H1 (cell line): ENCODE results near the gene AP1M1. TPM values are rescaled to one million over a fixed set of nuclear protein-coding genes. Genes with fewer than 3 reads are reported as not detected.

ENCODE experiments used
- CTCF ChIA-PET: fragments of 300-600 bp; sonication (Branson Sonifier 250); formaldehyde crosslinking; loops from one replicate; lab custom pipeline; 2021; ENCODE audit not compliant: partially characterized antibody; lab: Charles Lee
- POLR2A ChIA-PET: fragments of 300-600 bp; sonication (Branson Sonifier 250); formaldehyde crosslinking; loops from one replicate; lab custom pipeline; 2021; ENCODE audit warnings: inconsistent platforms; ENCODE audit not compliant: partially characterized antibody; lab: Charles Lee
- DNase-seq, 2 experiments: peaks; one replicate each; pipeline versions ENCODE4 v3.0.0 to v3.0.0-alpha.2; 2010 to 2022; ENCODE audit warnings: low spot score in 2 of 2, low read depth in 1 of 2, mixed read lengths in 1 of 2
- FAIRE-seq: peaks from 2 replicates; lab custom pipeline; 2011; peaks lifted over from hg19 to GRCh38; lab: Jason Lieb, UNC
- H2AFZ ChIP-seq: 2 replicates; pipeline ENCODE4 v1.8.1; 2012; ENCODE audit warnings: low read length, inconsistent platforms
- H2AK5ac ChIP-seq: 2 replicates; pipeline ENCODE4 v1.6.1; 2013; ENCODE audit warnings: low read depth, low read length
- H2BK120ac ChIP-seq: replicated peaks from 2 replicates; pipeline ENCODE3; 2013; ENCODE audit warnings: low read depth, low read length, inconsistent platforms
- H2BK12ac ChIP-seq: 2 replicates; pipeline ENCODE4 v1.6.1; 2013; ENCODE audit warnings: low read depth, low read length
- H2BK15ac ChIP-seq: 2 replicates; pipeline ENCODE4 v1.6.1; 2013; ENCODE audit warnings: low read length
- H2BK20ac ChIP-seq: 2 replicates; pipeline ENCODE4 v1.6.1; 2013; ENCODE audit warnings: low read length
- H2BK5ac ChIP-seq: 2 replicates; pipeline ENCODE4 v1.6.1; 2013; ENCODE audit warnings: low read depth, low read length
- H3K14ac ChIP-seq: 2 replicates; pipeline ENCODE4 v1.6.1; 2013; ENCODE audit warnings: inconsistent platforms; ENCODE audit not compliant: insufficient read length
- H3K18ac ChIP-seq: 2 replicates; pipeline ENCODE4 v1.6.1; 2013; ENCODE audit warnings: low read length; ENCODE audit errors: extremely low read depth
- H3K23ac ChIP-seq: 2 replicates; pipeline ENCODE4 v1.6.1; 2013; ENCODE audit warnings: inconsistent platforms; ENCODE audit not compliant: insufficient read length
- H3K23me2 ChIP-seq: 2 replicates; pipeline ENCODE4 v1.6.1; 2013; ENCODE audit warnings: low read depth, low read length
- H3K27ac ChIP-seq: 2 replicates; pipeline ENCODE4 v1.6.1; 2011; ENCODE audit warnings: low read depth, low read length, inconsistent platforms
- H3K27me3 ChIP-seq, 4 experiments: replicated peaks in 1 of 4; 1 replicate in 1 of 4; 2 replicates in 3 of 4; pipeline versions ENCODE4 v1.6.1 to v1.8.1; 2011 to 2013; ENCODE audit warnings: low read length in 3 of 4, mild to moderate bottlenecking in 3 of 4, inconsistent platforms in 2 of 4, mixed read lengths in 2 of 4, moderate library complexity in 1 of 4; ENCODE audit not compliant: control insufficient read depth in 3 of 4, insufficient read depth in 3 of 4; ENCODE audit errors: extremely low read depth in 1 of 4
- H3K36me3 ChIP-seq, 4 experiments: 2 replicates each; pipeline versions ENCODE4 v1.6.1 to v1.8.1; 2011 to 2013; ENCODE audit warnings: mild to moderate bottlenecking in 4 of 4, low read length in 3 of 4, moderate library complexity in 2 of 4, control low read depth in 1 of 4, inconsistent platforms in 1 of 4; ENCODE audit not compliant: insufficient read depth in 4 of 4, control insufficient read depth in 2 of 4
- H3K4ac ChIP-seq: replicated peaks from 2 replicates; pipeline ENCODE3; 2013; ENCODE audit warnings: low read length, low read depth, mixed read lengths, inconsistent platforms; ENCODE audit not compliant: insufficient read length
- H3K4me1 ChIP-seq, 4 experiments: replicated peaks in 1 of 4; 1 replicate in 1 of 4; 2 replicates in 3 of 4; pipeline versions ENCODE4 v1.6.1 to v1.8.1; 2011 to 2013; ENCODE audit warnings: low read length in 3 of 4, inconsistent platforms in 2 of 4, mixed read lengths in 1 of 4; ENCODE audit not compliant: insufficient read depth in 4 of 4, control insufficient read depth in 3 of 4
- H3K4me2 ChIP-seq, 2 experiments: 2 replicates each; pipeline versions ENCODE4 v1.6.1 to v1.8.1; 2011 to 2013; ENCODE audit warnings: low read depth in 2 of 2, low read length in 2 of 2, control low read depth in 1 of 2, inconsistent platforms in 1 of 2, mild to moderate bottlenecking in 1 of 2; ENCODE audit not compliant: insufficient read depth in 1 of 2
- H3K4me3 ChIP-seq, 4 experiments: fragments of 200-600, 300-600 bp in 1 of 4; sonication (generic), shearing (Covaris generic), sonication (Bioruptor Twin) in 1 of 4; 2 replicates each; pipeline versions ENCODE4 v1.5.1 to v1.8.1; 2011 to 2016; ENCODE audit warnings: low read length in 4 of 4, low read depth in 3 of 4, control low read depth in 2 of 4, inconsistent platforms in 2 of 4, mild to moderate bottlenecking in 2 of 4, mixed read lengths in 1 of 4, moderate library complexity in 1 of 4; ENCODE audit not compliant: insufficient read depth in 2 of 4; ENCODE audit errors: extremely low read depth in 1 of 4
- H3K56ac ChIP-seq: replicated peaks from 2 replicates; pipeline ENCODE3; 2013; ENCODE audit warnings: low read depth, mild to moderate bottlenecking, mixed read lengths, low read length, inconsistent platforms; ENCODE audit not compliant: insufficient read length
- H3K79me1 ChIP-seq: 2 replicates; pipeline ENCODE4 v1.6.1; 2013; ENCODE audit warnings: low read depth, low read length, control low read depth
- H3K79me2 ChIP-seq, 2 experiments: 2 replicates each; pipeline versions ENCODE4 v1.6.1 to v1.8.1; 2012 to 2013; ENCODE audit warnings: low read length in 2 of 2, mild to moderate bottlenecking in 2 of 2, inconsistent platforms in 1 of 2; ENCODE audit not compliant: insufficient read depth in 2 of 2, control insufficient read depth in 1 of 2
- H3K9ac ChIP-seq, 4 experiments: replicated peaks in 1 of 4; 1 replicate in 1 of 4; 2 replicates in 3 of 4; pipeline versions ENCODE4 v1.6.1 to v1.8.1; 2011 to 2013; ENCODE audit warnings: low read depth in 3 of 4, low read length in 3 of 4, control low read depth in 2 of 4, mild to moderate bottlenecking in 2 of 4, moderate library complexity in 2 of 4, inconsistent platforms in 1 of 4; ENCODE audit errors: extremely low read depth in 1 of 4
- H3K9me3 ChIP-seq, 2 experiments: 2 replicates each; pipeline versions ENCODE4 v1.6.1 to v1.8.1; 2012 to 2013; ENCODE audit warnings: mild to moderate bottlenecking in 2 of 2, moderate library complexity in 2 of 2, control low read depth in 1 of 2, inconsistent platforms in 1 of 2, low read depth in 1 of 2, low read length in 1 of 2, mixed read lengths in 1 of 2; ENCODE audit not compliant: insufficient read depth in 2 of 2
- H4K20me1 ChIP-seq, 2 experiments: replicated peaks in 1 of 2; 2 replicates each; pipeline versions ENCODE3 to v1.8.1; 2011 to 2013; ENCODE audit warnings: inconsistent platforms in 2 of 2, low read length in 2 of 2, mild to moderate bottlenecking in 1 of 2; ENCODE audit not compliant: insufficient read depth in 2 of 2, control insufficient read depth in 1 of 2
- H4K5ac ChIP-seq: 2 replicates; pipeline ENCODE4 v1.6.1; 2013; ENCODE audit warnings: low read length, low read depth, mixed read lengths, inconsistent platforms; ENCODE audit not compliant: insufficient read length
- H4K8ac ChIP-seq: 2 replicates; pipeline ENCODE4 v1.8.0; 2013; ENCODE audit warnings: mild to moderate bottlenecking, moderate library complexity, low read length, inconsistent platforms; ENCODE audit not compliant: insufficient read depth; ENCODE audit errors: extremely low read depth
- H4K91ac ChIP-seq: replicated peaks from 2 replicates; pipeline ENCODE3; 2013; ENCODE audit warnings: low read length, mixed read lengths, inconsistent platforms; ENCODE audit not compliant: insufficient read length
- CTBP2 ChIP-seq: IDR thresholded peaks from 2 replicates; pipeline ENCODE4 v1.7.0; 2011; ENCODE audit warnings: borderline replicate concordance, mild to moderate bottlenecking, moderate library complexity, mixed read lengths, low read length; ENCODE audit not compliant: insufficient read depth, insufficient read length
- CTCF ChIP-seq, 3 experiments: IDR thresholded peaks; 1 replicate in 2 of 3; 2 replicates in 1 of 3; pipeline versions ENCODE4 v1.5.1 to v1.6.1; 2011; ENCODE audit warnings: low read length in 3 of 3, mild to moderate bottlenecking in 3 of 3, inconsistent platforms in 2 of 3, low read depth in 1 of 3, moderate library complexity in 1 of 3; ENCODE audit not compliant: insufficient read depth in 1 of 3; ENCODE audit errors: control extremely low read depth in 1 of 3
- HDAC6 ChIP-seq: IDR thresholded peaks from one replicate; pipeline ENCODE4 v1.7.1; 2012; ENCODE audit warnings: low read depth, mild to moderate bottlenecking, inconsistent platforms, low read length, moderate library complexity
- JUND ChIP-seq: IDR thresholded peaks from 2 replicates; pipeline ENCODE4 v1.6.1; 2011; ENCODE audit warnings: mild to moderate bottlenecking, improper control_type of control experiment, low read length
- MAFK ChIP-seq: IDR thresholded peaks from 2 replicates; pipeline ENCODE4 v1.6.1; 2012; ENCODE audit warnings: low read depth, mild to moderate bottlenecking, improper control_type of control experiment, low read length
- MAX ChIP-seq: IDR thresholded peaks from 2 replicates; pipeline ENCODE4 v1.6.1; 2012; ENCODE audit warnings: inconsistent platforms
- RAD21 ChIP-seq, 2 experiments: IDR thresholded peaks in 1 of 2; conservative IDR thresholded peaks in 1 of 2; 2 replicates each; pipeline ENCODE4 v1.6.1; 2011; ENCODE audit warnings: low read depth in 2 of 2, low read length in 2 of 2, improper control_type of control experiment in 1 of 2, inconsistent platforms in 1 of 2, mild to moderate bottlenecking in 1 of 2, moderate library complexity in 1 of 2
- TEAD4 ChIP-seq: IDR thresholded peaks from 2 replicates; pipeline ENCODE4 v1.6.1; 2012; ENCODE audit warnings: low read depth, low read length, inconsistent platforms, mixed read lengths
- ZNF274 ChIP-seq: IDR thresholded peaks from 2 replicates; pipeline ENCODE4 v1.7.0; 2012; ENCODE audit warnings: low read length, borderline replicate concordance; ENCODE audit errors: extremely low read depth
- WGBS, 2 experiments: shearing (Covaris generic) in 1 of 2; methylation state at CpG; one replicate each; pipeline versions ENCODE4 v1.1.6 to v1.1.7; 2013 to 2015; ENCODE audit warnings: low lambda C conversion rate in 2 of 2, mixed read lengths in 2 of 2, inconsistent platforms in 1 of 2, low coverage in 1 of 2, missing lambda C conversion rate in 1 of 2; ENCODE audit not compliant: insufficient replicate concordance in 2 of 2, insufficient coverage in 1 of 2, insufficient read length in 1 of 2; ENCODE audit errors: extremely low coverage in 1 of 2, missing lambda C conversion rate in 1 of 2; 5-methylcytosine and 5-hydroxymethylcytosine counted together
- polyA plus RNA-seq, 7 experiments: library from polyadenylated mRNA; depleted of rRNA in 3 of 7; stranded (reverse) in 5 of 7; unstranded in 2 of 7; fragments of >200 nt in 5 of 7; fragments of 200-250 nt in 2 of 7; gene quantifications; 1 replicate in 5 of 7; 2 replicates in 1 of 7; 4 replicates in 1 of 7; pipeline versions ENCODE4 v1.2.1 to v1.2.3, GENCODE V29; 2011 to 2013; ENCODE audit warnings: missing spikeins in 2 of 7, mixed read lengths in 2 of 7
- total RNA-seq: library from RNA; stranded (reverse); fragmentation: NEBNext Ultra II Directional; extraction: Animal tissue kit (Norgen Biotek cat#: 25700); gene quantifications from 2 replicates; pipeline ENCODE4 v1.2.1, GENCODE V29; 2021

Gene AP1M1
- total and polyA plus RNA-seq, 2 of the 8 experiments (the other 6 are each of a cell fraction or from before 2014, with no cell fraction given) = 30.9 to 37.5 TPM

GRCh38 chr19:16156904-16157303 is 40.8 kb upstream of the AP1M1 start:
- Histone ChIP-seq H3K4me2 (no peak overlapping the region), H4K91ac (no peak overlapping the region), H2BK12ac (no peak overlapping the region), H3K23me2 (no peaks in the 10 kb centered on the region), H3K27ac (no peak overlapping the region), H3K79me1 (no peaks in the 10 kb centered on the region), H3K9ac (no peak overlapping the region), H3K23ac (no peak overlapping the region), H3K36me3 (no peaks in the 10 kb centered on the region), H2AK5ac (no peak overlapping the region), H3K9me3 (no peaks in the 10 kb centered on the region), H3K79me2 (no peaks in the 10 kb centered on the region), H3K18ac (no peak overlapping the region), H3K4me3 (no peak overlapping the region), H4K8ac (no peak overlapping the region), H2BK5ac (no peak overlapping the region), H4K5ac (no peak overlapping the region), H2BK15ac (no peak overlapping the region), H2BK120ac (no peak overlapping the region), H3K56ac (no peak overlapping the region), H3K4me1 (no peaks in the 10 kb centered on the region), H2BK20ac (no peak overlapping the region), H3K27me3 (no peaks in the 10 kb centered on the region), H3K14ac (no peak overlapping the region), H3K4ac (no peak overlapping the region), H2AFZ (no peak overlapping the region), H4K20me1 (no peaks in the 10 kb centered on the region)
- CTCF ChIA-PET = interaction anchor here (0.6 to 1.5 kb wide), 4 partner anchors 12 to 1369 kb away, joined by 3 to 7 read pairs (median 4); partner anchors contain the start of gene FAM32A
- no peak for DNase-seq
- TF ChIP-seq HDAC6 (no peak), ZNF274 (no peak), CTCF (IDR thresholded peaks at IDR 0.05; ENCODE audit: control extremely low read depth in 1 of 3, insufficient read depth in 1 of 3, low read depth in 1 of 3, low read length in 3 of 3) (no peak), RAD21 (IDR thresholded peaks at IDR 0.05 in 1 of 2, conservative IDR thresholded peaks at IDR 0.05 in 1 of 2; ENCODE audit: low read depth in 2 of 2, low read length in 2 of 2) (no peak), CTBP2 (no peak), TEAD4 (no peak), MAFK (no peak), MAX (no peak), JUND (no peak)
- POLR2A ChIA-PET = interaction anchor here (1.4 kb wide), 2 partner anchors 22 to 32 kb away, joined by 3 read pairs; no protein-coding TSS in a partner anchor
- WGBS, 2 experiments = 90% methylated on average over 5 of the region's 6 CpGs; no CpG with 5 or more reads in 1 of the 2 experiments
- no peak for FAIRE-seq
